HG03520 (cell line): ENCODE data around the gene TMEM131.
A peak's percentile ranks its signal among the peaks of the same experiment; 100 is the strongest.
"Not testable (repeated sequence)": the region's sequence is repeated elsewhere in the genome, so short reads cannot be mapped to it uniquely, and the experiment has no call there.

ENCODE experiments used
- ATAC-seq: cut with Tn5 transposase; IDR thresholded peaks from one replicate; pipeline ENCODE4 v1.9.1; 2021; ENCODE audit warnings: mild to moderate bottlenecking, moderate library complexity; ENCODE audit not compliant: unreplicated experiment

The TMEM131 gene

GRCh38 chr2:97995734-97996624 lies at the start of gene TMEM131:
TSS of gene TMEM131 (minus strand) at chr2:97995948. CDS start at chr2:97995662, 286 bp downstream.
- ATAC-seq, result peak; percentile 69

- ATAC-seq, result not testable (repeated sequence)
Observed at GRCh38 chr2:98044730-98045129, 49.0 kb upstream of the TMEM131 start.

- no peak for ATAC-seq
Observed at GRCh38 chr2:98043101-98043500, 47.4 kb upstream of the TMEM131 start.

- ATAC-seq, result no peak
Observed at GRCh38 chr2:98040331-98040939, 44.7 kb upstream of the TMEM131 start.

- ATAC-seq, result no peak
Observed at GRCh38 chr2:98039085-98039756, 43.5 kb upstream of the TMEM131 start.

GRCh38 chr2:98037666-98038336 lies 42.1 kb upstream of the TMEM131 start:
- ATAC-seq, result no peak

- ATAC-seq, result no peak
Observed at GRCh38 chr2:98037206-98037605, 41.5 kb upstream of the TMEM131 start.

GRCh38 chr2:98036349-98037000 lies 40.7 kb upstream of the TMEM131 start:
- ATAC-seq, result no peak

GRCh38 chr2:98034745-98035144 lies 39.0 kb upstream of the TMEM131 start:
- no peak for ATAC-seq

GRCh38 chr2:98032086-98032485 lies 36.3 kb upstream of the TMEM131 start:
- ATAC-seq, result no peak

GRCh38 chr2:98029718-98030222 lies 34.0 kb upstream of the TMEM131 start:
- no peak for ATAC-seq

GRCh38 chr2:98028931-98029717 lies 33.4 kb upstream of the TMEM131 start:
- no peak for ATAC-seq

GRCh38 chr2:98028101-98028561 lies 32.4 kb upstream of the TMEM131 start:
- ATAC-seq, result no peak

- peak; percentile 29 for ATAC-seq
Observed at GRCh38 chr2:98027538-98027937, 31.8 kb upstream of the TMEM131 start.

GRCh38 chr2:98026927-98027522 lies 31.3 kb upstream of the TMEM131 start:
- ATAC-seq, result peak; percentile 66

GRCh38 chr2:98026292-98026691 lies 30.5 kb upstream of the TMEM131 start:
- ATAC-seq, result no peak

GRCh38 chr2:98025481-98026037 lies 29.8 kb upstream of the TMEM131 start:
- ATAC-seq, result no peak

- ATAC-seq, result not testable (repeated sequence)
Observed at GRCh38 chr2:98022067-98022466, 26.3 kb upstream of the TMEM131 start.
